Smooth muscle cell (in vitro differentiated cells): ENCODE measurements around the gene EBF4. TPM values are rescaled to one million over a fixed set of nuclear protein-coding genes. Genes with fewer than 3 reads are reported as not detected.

Experiments
- DNase-seq: peaks from one replicate; lab custom pipeline; 2025; ENCODE audit not compliant: unreplicated experiment; lab: John Stamatoyannopoulos, UW
- H2AFZ ChIP-seq: fragments of 200-600 bp; sonication (generic); 2 replicates; pipeline ENCODE4 v1.6.0; 2016; ENCODE audit warnings: antibody characterized with exemption, low read depth, mild to moderate bottlenecking
- H3F3A ChIP-seq: fragments of 200-600 bp; sonication (generic); 2 replicates; pipeline ENCODE4 v1.6.0; 2017; ENCODE audit warnings: antibody characterized with exemption, low read depth
- H3K27ac ChIP-seq: fragments of 200-600 bp; sonication (generic); 2 replicates; pipeline ENCODE4 v1.5.1; 2016; ENCODE audit warnings: low read depth, mild to moderate bottlenecking
- H3K27me3 ChIP-seq: fragments of 200-600 bp; sonication (generic); 2 replicates; pipeline ENCODE4 v1.6.1; 2016; ENCODE audit warnings: low read depth, mild to moderate bottlenecking
- H3K36me3 ChIP-seq: fragments of 200-600 bp; sonication (generic); 2 replicates; pipeline ENCODE4 v1.5.1; 2016; ENCODE audit warnings: low read depth
- H3K4me1 ChIP-seq: fragments of 200-600 bp; sonication (generic); 2 replicates; pipeline ENCODE4 v1.5.1; 2016; ENCODE audit warnings: low read depth
- H3K4me2 ChIP-seq: fragments of 200-600 bp; sonication (generic); 2 replicates; pipeline ENCODE4 v1.6.0; 2016; ENCODE audit warnings: mild to moderate bottlenecking
- H3K4me3 ChIP-seq: fragments of 200-600 bp; sonication (generic); 2 replicates; pipeline ENCODE4 v1.5.1; 2016; ENCODE audit warnings: mild to moderate bottlenecking
- H3K79me2 ChIP-seq: fragments of 200-600 bp; sonication (generic); 2 replicates; pipeline ENCODE4 v1.6.0; 2016; ENCODE audit warnings: low read depth, mild to moderate bottlenecking
- H3K9ac ChIP-seq: fragments of 200-600 bp; sonication (generic); 2 replicates; pipeline ENCODE4 v1.6.0; 2016; ENCODE audit warnings: low read depth
- H3K9me3 ChIP-seq: fragments of 200-600 bp; sonication (generic); replicated peaks from 2 replicates; pipeline ENCODE4 v1.5.1; 2016; ENCODE audit warnings: low read depth
- H4K20me1 ChIP-seq: fragments of 200-600 bp; sonication (generic); 2 replicates; pipeline ENCODE4 v1.6.0; 2016; ENCODE audit warnings: low read depth
- CTCF ChIP-seq: fragments of 200-600 bp; sonication (generic); IDR thresholded peaks from 2 replicates; pipeline ENCODE4 v1.5.1; 2017; ENCODE audit warnings: borderline replicate concordance, mild to moderate bottlenecking, antibody characterized with exemption; ENCODE audit not compliant: insufficient read depth, poor library complexity, severe bottlenecking
- WGBS: methylation state at CpG from one replicate; pipeline ENCODE4 v1.1.7; 2016; ENCODE audit warnings: low lambda C conversion rate; 5-methylcytosine and 5-hydroxymethylcytosine counted together
- polyA plus RNA-seq: library from polyadenylated mRNA; unstranded; fragments of >200 nt; fragmentation: Nextera tagmentation; extraction: Ambion mirVana; gene quantifications from 2 replicates; pipeline ENCODE4 v1.2.1, GENCODE V29; 2016
- total RNA-seq: library from RNA; depleted of rRNA; stranded (reverse); fragments of >200 nt; gene quantifications from 2 replicates; pipeline ENCODE4 v1.2.3, GENCODE V29; 2014

EBF4 gene
- total and polyA plus RNA-seq, 2 experiments from 2014 or later, result 8.2 to 19.0 TPM

- H3K4me3 ChIP-seq, result no peak overlapping the region
- no peaks in the 10 kb centered on the region for H3K4me1 ChIP-seq
- H3K36me3 ChIP-seq, result no peaks in the 10 kb centered on the region
- no peaks in the 10 kb centered on the region for H3K9me3 ChIP-seq
- no peak for TF ChIP-seq CTCF
- no peak for DNase-seq
- no peak overlapping the region for H3K9ac ChIP-seq
- peaks cover 15% of the 10 kb centered on the region for H3K27me3 ChIP-seq
- peaks cover 17% of the 10 kb centered on the region for H4K20me1 ChIP-seq
- no peak overlapping the region for H3K4me2 ChIP-seq
- no peak overlapping the region for H3K27ac ChIP-seq
- H3K79me2 ChIP-seq, result no peaks in the 10 kb centered on the region
- whole genome bisulfite sequencing, result 36% methylated on average over 9 of the region's 9 CpGs
- no peak overlapping the region for H2AFZ ChIP-seq
- no peaks in the 10 kb centered on the region for H3F3A ChIP-seq
Observed at GRCh38 chr20:2700913-2701620, 8.5 kb downstream of the EBF4 start.

GRCh38 chr20:2701671-2702081 is 9.1 kb downstream of the EBF4 start:
- 38% methylated on average over 5 of the region's 5 CpGs for WGBS
- Histone ChIP-seq H3K9ac (no peak overlapping the region), H3K27me3 (peaks cover 15% of the 10 kb centered on the region), H3F3A (no peaks in the 10 kb centered on the region), H3K36me3 (no peaks in the 10 kb centered on the region), H3K4me3 (no peak overlapping the region), H4K20me1 (peaks cover 16% of the 10 kb centered on the region), H3K79me2 (no peaks in the 10 kb centered on the region), H2AFZ (no peak overlapping the region), H3K9me3 (no peaks in the 10 kb centered on the region), H3K27ac (no peak overlapping the region), H3K4me2 (no peak overlapping the region), H3K4me1 (peaks cover 2% of the 10 kb centered on the region)
- no peak for TF ChIP-seq CTCF
- DNase-seq, result no peak

GRCh38 chr20:2703716-2704475 is 11.3 kb downstream of the EBF4 start:
- Histone ChIP-seq H3K9ac (no peak overlapping the region), H3K79me2 (no peaks in the 10 kb centered on the region), H3K9me3 (no peaks in the 10 kb centered on the region), H3F3A (no peaks in the 10 kb centered on the region), H3K36me3 (no peaks in the 10 kb centered on the region), H2AFZ (no peak overlapping the region), H4K20me1 (peaks cover 16% of the 10 kb centered on the region), H3K4me3 (no peak overlapping the region), H3K4me2 (no peak overlapping the region), H3K27ac (no peak overlapping the region), H3K27me3 (peaks cover 15% of the 10 kb centered on the region), H3K4me1 (peaks cover 14% of the 10 kb centered on the region)
- DNase-seq, result no peak
- WGBS, result 87% methylated on average over 8 of the region's 8 CpGs
- no peak for TF ChIP-seq CTCF
